MCF 10A (cell line): ENCODE results near the gene RAB9A. TPM values are rescaled to one million over a fixed set of nuclear protein-coding genes. Genes with fewer than 3 reads are reported as not detected.
"Not testable (repeated sequence)": the region's sequence is repeated elsewhere in the genome, so short reads cannot be mapped to it uniquely, and the experiment has no call there.

Experiments
- BruUV-seq: library from RNA; stranded (reverse); fragments of 400-500 nt; replicated peaks from 2 replicates; lab custom pipeline; 2021; lab: Mats Ljungman, UMichigan
- CTCF ChIA-PET: fragments of 300-600 bp; sonication (Branson Sonifier 250); formaldehyde crosslinking; extraction: SDS; loops from one replicate; lab custom pipeline; 2021; ENCODE audit warnings: antibody characterized with exemption, inconsistent platforms; lab: Yijun Ruan, JAX
- POLR2A ChIA-PET: fragments of 300-600, 350-650 bp; sonication (Branson Sonifier 250); formaldehyde crosslinking; extraction: SDS; loops from one replicate; lab custom pipeline; 2020; ENCODE audit warnings: antibody characterized with exemption, inconsistent platforms; lab: Yijun Ruan, JAX
- DNase-seq: peaks from one replicate; pipeline ENCODE4 v3.0.0-alpha.2; 2018; ENCODE audit not compliant: unreplicated experiment
- H3K27ac Mint-ChIP-seq: one replicate; pipeline ENCODE4 v1.8.0; 2022; ENCODE audit warnings: mild to moderate bottlenecking, low read depth, mixed read lengths; ENCODE audit not compliant: unreplicated experiment
- H3K27me3 Mint-ChIP-seq: one replicate; pipeline ENCODE4 v1.8.0; 2022; ENCODE audit warnings: mixed read lengths; ENCODE audit not compliant: insufficient read depth, unreplicated experiment
- H3K36me3 Mint-ChIP-seq: one replicate; pipeline ENCODE4 v1.8.0; 2022; ENCODE audit warnings: mild to moderate bottlenecking, moderate library complexity, mixed read lengths; ENCODE audit not compliant: insufficient read depth, unreplicated experiment
- H3K4me1 Mint-ChIP-seq: one replicate; pipeline ENCODE4 v1.8.0; 2022; ENCODE audit warnings: mixed read lengths; ENCODE audit not compliant: insufficient read depth, unreplicated experiment
- H3K4me3 Mint-ChIP-seq: one replicate; pipeline ENCODE4 v1.8.0; 2022; ENCODE audit warnings: mild to moderate bottlenecking, moderate library complexity, mixed read lengths; ENCODE audit not compliant: unreplicated experiment
- H3K9me3 Mint-ChIP-seq: one replicate; pipeline ENCODE4 v1.8.0; 2022; ENCODE audit warnings: mixed read lengths; ENCODE audit not compliant: unreplicated experiment
- intact Hi-C: fragments of 100-400 bp; cut with micrococcal nuclease; formaldehyde crosslinking; loops from 2 replicates; pipeline ENCODE4 v1.14.1; 2022
- total RNA-seq: library from RNA; stranded (reverse); gene quantifications from 2 replicates; pipeline ENCODE4 v1.2.3, GENCODE V29; 2022
- TF ChIP-seq, protein P1 (sequence below): fragments of 200-600 bp; IDR thresholded peaks from one replicate; pipeline ENCODE4 v1.8.0; 2022; ENCODE audit warnings: antibody characterized with exemption, mild to moderate bottlenecking; ENCODE audit not compliant: unreplicated experiment

The RAB9A gene
- total RNA-seq, 1 experiment from 2014 or later = 32.3 TPM

DNA sequence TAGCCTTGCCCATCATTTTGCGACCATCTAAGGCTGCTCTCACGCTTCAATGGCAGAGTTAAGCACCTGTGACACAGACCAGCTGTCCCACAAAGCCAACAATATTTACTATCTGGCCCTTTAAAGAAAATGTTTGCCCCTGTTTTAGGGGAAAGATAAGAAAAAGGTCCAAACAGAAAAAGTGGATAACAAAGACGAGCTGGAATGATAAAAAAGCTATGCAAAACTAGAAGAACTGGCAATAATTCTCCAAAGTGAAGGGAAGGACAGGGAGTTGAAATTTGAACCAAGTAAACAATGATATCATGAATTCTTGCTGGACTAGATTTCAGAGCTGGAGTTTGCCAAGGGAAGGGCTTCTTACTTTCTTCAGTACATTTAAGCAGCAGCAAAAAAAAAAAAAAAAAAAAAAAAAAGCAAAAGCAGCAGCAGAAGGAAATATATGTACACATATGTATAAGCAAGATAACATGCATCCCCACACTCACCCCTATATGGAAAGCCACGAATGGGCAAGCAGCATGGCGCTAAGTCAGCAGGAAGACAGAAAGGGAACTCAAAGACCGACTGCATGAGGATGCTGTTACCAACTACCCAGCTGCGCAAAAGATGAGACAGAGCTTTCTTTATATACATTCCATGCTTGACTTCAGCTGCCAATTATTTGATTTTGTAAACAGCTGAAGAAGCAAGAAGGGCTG, 33.0 kb downstream of the RAB9A start:
- no peaks in the 10 kb centered on the region for H3K27me3 Mint-ChIP-seq
- no peak overlapping the region for H3K4me3 Mint-ChIP-seq
- H3K4me1 Mint-ChIP-seq = no peaks in the 10 kb centered on the region
- no peak for DNase-seq
- H3K36me3 Mint-ChIP-seq = peaks cover 45% of the 10 kb centered on the region
- intact Hi-C loops = no loop called here
- TF ChIP-seq, protein P1, sequence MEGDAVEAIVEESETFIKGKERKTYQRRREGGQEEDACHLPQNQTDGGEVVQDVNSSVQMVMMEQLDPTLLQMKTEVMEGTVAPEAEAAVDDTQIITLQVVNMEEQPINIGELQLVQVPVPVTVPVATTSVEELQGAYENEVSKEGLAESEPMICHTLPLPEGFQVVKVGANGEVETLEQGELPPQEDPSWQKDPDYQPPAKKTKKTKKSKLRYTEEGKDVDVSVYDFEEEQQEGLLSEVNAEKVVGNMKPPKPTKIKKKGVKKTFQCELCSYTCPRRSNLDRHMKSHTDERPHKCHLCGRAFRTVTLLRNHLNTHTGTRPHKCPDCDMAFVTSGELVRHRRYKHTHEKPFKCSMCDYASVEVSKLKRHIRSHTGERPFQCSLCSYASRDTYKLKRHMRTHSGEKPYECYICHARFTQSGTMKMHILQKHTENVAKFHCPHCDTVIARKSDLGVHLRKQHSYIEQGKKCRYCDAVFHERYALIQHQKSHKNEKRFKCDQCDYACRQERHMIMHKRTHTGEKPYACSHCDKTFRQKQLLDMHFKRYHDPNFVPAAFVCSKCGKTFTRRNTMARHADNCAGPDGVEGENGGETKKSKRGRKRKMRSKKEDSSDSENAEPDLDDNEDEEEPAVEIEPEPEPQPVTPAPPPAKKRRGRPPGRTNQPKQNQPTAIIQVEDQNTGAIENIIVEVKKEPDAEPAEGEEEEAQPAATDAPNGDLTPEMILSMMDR = no peak
- ChIA-PET CTCF (interaction anchor here (0.7 to 1.1 kb wide), 4 partner anchors 24 to 908 kb away, joined by 3 to 4 read pairs (median 4); no protein-coding TSS in a partner anchor), POLR2A (interaction anchor here (0.7 to 1.7 kb wide), 5 partner anchors 12 to 66 kb away, joined by 3 to 7 read pairs (median 3); partner anchors contain the start of genes OFD1 and TRAPPC2)
- no TSS peak for BruUV-seq
- no peaks in the 10 kb centered on the region for H3K9me3 Mint-ChIP-seq
- no peak overlapping the region for H3K27ac Mint-ChIP-seq

DNA sequence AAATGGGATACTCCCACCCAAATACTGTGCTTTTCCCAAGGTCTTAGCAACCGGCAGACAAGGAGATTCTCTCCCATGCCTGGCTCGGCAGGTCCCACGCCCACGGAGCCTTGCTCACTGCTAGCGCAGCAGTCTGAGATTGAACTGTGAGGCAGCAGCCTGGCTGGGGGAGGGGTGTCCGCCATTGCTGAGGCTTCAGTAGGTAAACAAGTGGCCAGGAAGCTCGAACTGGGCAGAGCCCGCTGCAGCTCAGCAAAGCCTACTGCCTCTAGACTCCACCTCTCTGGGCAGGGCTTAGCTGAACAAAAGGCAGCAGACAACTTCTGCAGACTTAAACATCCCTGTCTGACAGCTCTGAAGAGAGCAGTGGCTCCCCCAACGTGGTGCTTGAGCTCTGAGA, 36.0 kb downstream of the RAB9A start:
- intact Hi-C loops, H3K4me1 Mint-ChIP-seq, DNase-seq, BruUV-seq, H3K27me3 Mint-ChIP-seq, H3K27ac Mint-ChIP-seq, H3K4me3 Mint-ChIP-seq, H3K9me3 Mint-ChIP-seq: not testable (repeated sequence)
- ChIA-PET POLR2A (interaction anchor here (1.1 to 1.2 kb wide), 2 partner anchors 9 to 10 kb away, joined by 3 to 6 read pairs; partner anchors contain the start of genes OFD1 and TRAPPC2), CTCF (interaction anchor here (0.5 kb wide), 1 partner anchor 78 kb away, joined by 3 read pairs; no protein-coding TSS in a partner anchor)
- H3K36me3 Mint-ChIP-seq = peaks cover 40% of the 10 kb centered on the region

DNA sequence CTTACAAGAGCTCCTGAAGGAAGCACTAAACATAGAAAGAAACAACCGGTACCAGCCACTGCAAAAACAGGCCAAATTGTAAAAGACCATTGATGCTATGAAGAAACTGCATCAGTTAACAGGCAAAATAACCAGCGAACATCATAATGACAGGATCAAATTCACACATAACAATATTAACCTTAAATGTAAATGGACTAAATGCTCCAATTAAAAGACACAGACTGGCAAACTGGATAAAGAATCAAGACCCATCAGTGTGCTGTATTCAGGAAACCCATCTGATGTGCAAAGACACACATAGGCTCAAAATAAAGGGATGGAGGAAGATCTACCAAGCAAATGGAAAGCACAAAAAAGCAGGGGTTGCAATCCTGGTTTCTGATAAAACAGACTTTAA, 37.7 kb downstream of the RAB9A start:
- H3K9me3 Mint-ChIP-seq, BruUV-seq, H3K27ac Mint-ChIP-seq, H3K27me3 Mint-ChIP-seq, H3K4me3 Mint-ChIP-seq, POLR2A ChIA-PET, DNase-seq, intact Hi-C loops, H3K4me1 Mint-ChIP-seq, CTCF ChIA-PET: not testable (repeated sequence)
- H3K36me3 Mint-ChIP-seq = peaks cover 40% of the 10 kb centered on the region

DNA sequence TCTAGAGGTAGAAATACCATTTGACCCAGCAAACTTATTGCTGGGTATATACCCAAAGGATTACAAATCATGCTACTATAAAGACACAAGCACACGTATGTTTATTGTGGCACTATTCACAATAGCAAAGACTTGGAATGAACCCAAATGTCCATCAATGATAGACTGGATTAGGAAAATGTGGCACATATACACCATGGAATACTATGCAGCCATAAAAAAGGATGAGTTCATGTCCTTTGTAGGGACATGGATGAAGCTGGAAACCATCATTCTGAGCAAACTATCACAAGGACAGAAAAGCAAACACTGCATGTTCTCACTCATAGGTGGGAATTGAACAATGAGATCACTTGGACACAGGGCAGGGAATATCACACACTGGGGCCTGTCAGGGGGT, 41.6 kb downstream of the RAB9A start:
- H3K4me3 Mint-ChIP-seq, H3K27ac Mint-ChIP-seq, POLR2A ChIA-PET, CTCF ChIA-PET, intact Hi-C loops, BruUV-seq, H3K9me3 Mint-ChIP-seq, DNase-seq, H3K27me3 Mint-ChIP-seq: not testable (repeated sequence)
- Mint-ChIP-seq H3K4me1 (peaks cover 17% of the 10 kb centered on the region), H3K36me3 (peaks cover 29% of the 10 kb centered on the region)

DNA sequence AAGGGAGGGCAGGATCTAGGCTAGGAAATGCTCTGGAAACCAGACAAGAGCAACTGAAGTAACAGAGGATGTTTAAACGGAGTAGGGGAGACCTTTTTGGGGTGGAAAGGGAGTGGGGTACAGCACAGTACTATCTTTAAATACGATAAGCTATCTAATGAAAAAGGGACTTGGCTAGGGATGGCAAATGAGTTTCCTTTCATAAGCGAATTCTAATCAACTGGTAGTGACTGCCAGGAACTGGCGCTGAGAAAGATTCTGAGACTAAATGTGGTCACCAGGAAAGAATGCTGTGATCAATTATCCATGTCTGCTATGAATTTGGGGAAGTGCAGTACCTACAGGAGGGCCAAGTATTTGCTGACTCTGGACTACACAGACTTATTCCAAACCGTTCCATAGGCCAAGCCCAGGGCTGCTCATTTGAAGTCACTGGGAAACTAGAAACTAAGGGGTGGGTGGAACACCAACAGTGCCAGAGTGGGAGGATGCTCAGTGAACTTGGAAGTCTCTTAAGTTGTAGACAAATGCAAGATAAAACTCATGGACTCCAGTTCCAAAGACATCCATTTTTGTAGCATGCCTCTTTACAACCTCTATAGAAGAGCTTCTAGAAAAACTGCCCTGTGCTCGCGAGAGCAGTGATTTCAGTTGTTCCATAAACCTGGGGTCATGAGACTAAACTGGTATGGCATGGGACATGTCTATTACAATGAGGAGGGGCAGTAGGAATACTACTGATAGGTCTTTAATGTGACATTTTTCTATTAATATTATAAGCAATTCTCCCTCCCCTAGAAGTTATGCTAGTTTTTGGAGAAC, 43.5 kb downstream of the RAB9A start:
- no TSS peak for BruUV-seq
- TF ChIP-seq, protein P1 = no peak
- H3K4me1 Mint-ChIP-seq = peaks cover 17% of the 10 kb centered on the region
- no peaks in the 10 kb centered on the region for H3K27me3 Mint-ChIP-seq
- ChIA-PET POLR2A (interaction anchor here (0.6 to 6.3 kb wide), 10 partner anchors 13 to 630 kb away, joined by 3 to 213 read pairs (median 3); partner anchors contain the start of genes GEMIN8 and RAB9A), CTCF (interaction anchor here (0.8 to 7.8 kb wide), 3 partner anchors 17 to 38 kb away, joined by 3 to 71 read pairs (median 4); no protein-coding TSS in a partner anchor)
- no peak overlapping the region for H3K27ac Mint-ChIP-seq
- H3K9me3 Mint-ChIP-seq = no peaks in the 10 kb centered on the region
- intact Hi-C loops = no loop called here
- DNase-seq = no peak
- H3K4me3 Mint-ChIP-seq = peak overlapping the region; percentile 22
- H3K36me3 Mint-ChIP-seq = peaks cover 29% of the 10 kb centered on the region
